ENCODE measurements around the gene KIF16B. TPM values are rescaled to one million over a fixed set of nuclear protein-coding genes. Genes with fewer than 3 reads are reported as not detected.

KIF16B gene
- total and polyA plus RNA-seq, 2 experiments from 2014 or later = 9.3 to 21.8 TPM

- H3K9me2 ChIP-seq (replicated peaks; ENCODE audit: insufficient read depth) = no peaks in the 10 kb centered on the region
- no peak overlapping the region for H3K4me3 ChIP-seq
- H3K36me3 ChIP-seq (replicated peaks; ENCODE audit: insufficient read depth, low read depth) = no peaks in the 10 kb centered on the region
- TF ChIP-seq CTCF (IDR thresholded peaks at IDR 0.05; ENCODE audit: poor library complexity) = no peak
- no peaks in the 10 kb centered on the region for H4K20me1 ChIP-seq (ENCODE audit: insufficient read depth, poor library complexity, severe bottlenecking)
- no peak for DNase-seq (ENCODE audit: low spot score)
- H3K4me1 ChIP-seq (ENCODE audit: insufficient read depth) = no peaks in the 10 kb centered on the region
- H2AFZ ChIP-seq = no peak overlapping the region
- no peaks in the 10 kb centered on the region for H3K27me3 ChIP-seq
- H3K79me2 ChIP-seq = peaks cover 53% of the 10 kb centered on the region
- WGBS (ENCODE audit: low lambda C conversion rate, missing lambda C conversion rate) = 83% methylated on average over 5 of the region's 5 CpGs
- no peak overlapping the region for H3K4me2 ChIP-seq
- no peaks in the 10 kb centered on the region for H3K9me3 ChIP-seq (ENCODE audit: low read depth)
- H3K27ac ChIP-seq = no peak overlapping the region
Measured at GRCh38 chr20:16552015-16552414, 21.2 kb downstream of the KIF16B start.

GRCh38 chr20:16551607-16552006, 21.6 kb downstream of the KIF16B start:
- 89% methylated on average over 5 of the region's 5 CpGs for WGBS (ENCODE audit: low lambda C conversion rate, missing lambda C conversion rate)
- H2AFZ ChIP-seq = no peak overlapping the region
- no peaks in the 10 kb centered on the region for H3K4me1 ChIP-seq (ENCODE audit: insufficient read depth)
- no peak for DNase-seq (ENCODE audit: low spot score)
- H3K9me3 ChIP-seq (ENCODE audit: low read depth) = no peaks in the 10 kb centered on the region
- peaks cover 50% of the 10 kb centered on the region for H3K79me2 ChIP-seq
- no peaks in the 10 kb centered on the region for H3K36me3 ChIP-seq (replicated peaks; ENCODE audit: insufficient read depth, low read depth)
- H3K9me2 ChIP-seq (replicated peaks; ENCODE audit: insufficient read depth) = no peaks in the 10 kb centered on the region
- no peak overlapping the region for H3K4me2 ChIP-seq
- H4K20me1 ChIP-seq (ENCODE audit: insufficient read depth, poor library complexity, severe bottlenecking) = no peaks in the 10 kb centered on the region
- TF ChIP-seq CTCF (IDR thresholded peaks at IDR 0.05; ENCODE audit: poor library complexity) (no peak), EZH2phosphoT487 (IDR thresholded peaks at IDR 0.05; ENCODE audit: low read depth, severe bottlenecking, unreplicated experiment) (no peak), EZH2 (IDR thresholded peaks at IDR 0.05; ENCODE audit: borderline replicate concordance) (no peak)
- H3K27ac ChIP-seq = no peak overlapping the region
- H3K4me3 ChIP-seq = no peak overlapping the region
- no peaks in the 10 kb centered on the region for H3K27me3 ChIP-seq

- Histone ChIP-seq H3K4me3 (no peak overlapping the region), H3K9me2 (replicated peaks; ENCODE audit: insufficient read depth) (no peaks in the 10 kb centered on the region), H2AFZ (no peak overlapping the region), H3K27me3 (no peaks in the 10 kb centered on the region), H3K79me2 (peaks cover 39% of the 10 kb centered on the region), H3K9me3 (ENCODE audit: low read depth) (no peaks in the 10 kb centered on the region), H3K36me3 (replicated peaks; ENCODE audit: insufficient read depth, low read depth) (no peaks in the 10 kb centered on the region), H3K4me2 (no peak overlapping the region), H3K4me1 (ENCODE audit: insufficient read depth) (no peaks in the 10 kb centered on the region), H3K27ac (no peak overlapping the region), H4K20me1 (ENCODE audit: insufficient read depth, poor library complexity, severe bottlenecking) (no peaks in the 10 kb centered on the region)
- 92% methylated on average over 12 of the region's 12 CpGs for WGBS (ENCODE audit: low lambda C conversion rate, missing lambda C conversion rate)
- DNase-seq (ENCODE audit: low spot score) = no peak
- TF ChIP-seq EZH2phosphoT487 (IDR thresholded peaks at IDR 0.05; ENCODE audit: low read depth, severe bottlenecking, unreplicated experiment) (no peak), EZH2 (IDR thresholded peaks at IDR 0.05; ENCODE audit: borderline replicate concordance) (no peak), CTCF (IDR thresholded peaks at IDR 0.05; ENCODE audit: poor library complexity) (no peak)
Measured at GRCh38 chr20:16548068-16548672, 25.1 kb downstream of the KIF16B start.

- WGBS (ENCODE audit: low lambda C conversion rate, missing lambda C conversion rate) = 96% methylated on average over 4 of the region's 4 CpGs
- H3K27me3 ChIP-seq = no peaks in the 10 kb centered on the region
- H3K4me3 ChIP-seq = no peak overlapping the region
- H3K79me2 ChIP-seq = peaks cover 41% of the 10 kb centered on the region
- H3K36me3 ChIP-seq (replicated peaks; ENCODE audit: insufficient read depth, low read depth) = no peaks in the 10 kb centered on the region
- H3K4me2 ChIP-seq = no peak overlapping the region
- TF ChIP-seq EZH2phosphoT487 (IDR thresholded peaks at IDR 0.05; ENCODE audit: low read depth, severe bottlenecking, unreplicated experiment) (no peak), CTCF (IDR thresholded peaks at IDR 0.05; ENCODE audit: poor library complexity) (no peak), EZH2 (IDR thresholded peaks at IDR 0.05; ENCODE audit: borderline replicate concordance) (no peak)
- no peaks in the 10 kb centered on the region for H3K9me3 ChIP-seq (ENCODE audit: low read depth)
- no peak for DNase-seq (ENCODE audit: low spot score)
- no peaks in the 10 kb centered on the region for H4K20me1 ChIP-seq (ENCODE audit: insufficient read depth, poor library complexity, severe bottlenecking)
- no peak overlapping the region for H2AFZ ChIP-seq
- H3K4me1 ChIP-seq (ENCODE audit: insufficient read depth) = no peaks in the 10 kb centered on the region
- no peaks in the 10 kb centered on the region for H3K9me2 ChIP-seq (replicated peaks; ENCODE audit: insufficient read depth)
- no peak overlapping the region for H3K27ac ChIP-seq
Measured at GRCh38 chr20:16544949-16545348, 28.3 kb downstream of the KIF16B start.

Data from hepatocyte (in vitro differentiated cells).